Fibroblast of the conjunctiva (primary cell): ENCODE data around the gene PLPP3.
A peak's percentile ranks its signal among the peaks of the same experiment; 100 is the strongest.

Source experiments
- DNase-seq: peaks from one replicate; pipeline ENCODE4 v3.0.0-alpha.2; 2010; ENCODE audit warnings: low read depth

The PLPP3 gene

GRCh38 chr1:56576880-56577405 lies 2.4 kb downstream of the PLPP3 start:
- peak; percentile 41 for DNase-seq

- no peak for DNase-seq
These were observed 3.5 kb downstream of the PLPP3 start for GRCh38 chr1:56575865-56576264.

DNA sequence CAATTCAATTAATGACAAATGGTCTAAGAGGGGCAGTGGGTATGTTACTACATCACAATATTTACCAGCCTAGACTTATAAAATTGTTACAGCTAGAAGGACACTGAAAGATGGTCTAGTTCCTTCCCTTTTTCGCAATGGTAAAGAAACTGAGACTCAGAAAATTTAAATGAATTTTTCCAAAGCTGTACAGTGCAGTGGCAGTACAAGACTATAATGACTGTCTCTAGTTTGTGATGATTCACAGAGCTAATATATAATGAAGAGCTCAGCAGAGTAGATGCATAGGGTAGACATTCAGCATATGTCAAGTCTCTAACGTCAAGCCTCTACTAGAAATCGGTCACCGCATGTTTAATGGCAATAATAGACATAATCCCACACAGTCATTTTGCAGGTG lies 4.6 kb downstream of the PLPP3 start:
- DNase-seq = no peak

DNA sequence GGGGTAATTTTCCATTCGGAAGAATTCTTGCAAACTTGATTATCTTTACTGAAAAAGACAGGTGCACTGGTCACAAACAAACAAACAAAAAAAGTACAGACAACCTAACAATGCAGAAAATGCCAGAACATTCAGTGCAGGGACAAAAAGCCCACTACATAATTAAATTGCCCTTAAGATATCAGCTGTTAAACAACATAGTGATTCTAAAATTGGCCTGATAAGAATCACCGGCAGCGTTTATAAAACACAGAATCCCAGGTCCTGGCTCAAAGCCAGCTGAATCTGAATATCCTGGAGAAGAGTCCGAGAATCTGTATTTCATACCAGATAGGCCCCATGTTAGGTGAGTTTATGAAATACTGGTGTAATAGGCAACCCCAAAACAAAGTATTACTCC lies 6.1 kb downstream of the PLPP3 start:
- no peak for DNase-seq

- DNase-seq = no peak
These were observed 6.9 kb downstream of the PLPP3 start for GRCh38 chr1:56572334-56573050.

- no peak for DNase-seq
These were observed 7.9 kb downstream of the PLPP3 start for GRCh38 chr1:56571448-56571847.

DNA sequence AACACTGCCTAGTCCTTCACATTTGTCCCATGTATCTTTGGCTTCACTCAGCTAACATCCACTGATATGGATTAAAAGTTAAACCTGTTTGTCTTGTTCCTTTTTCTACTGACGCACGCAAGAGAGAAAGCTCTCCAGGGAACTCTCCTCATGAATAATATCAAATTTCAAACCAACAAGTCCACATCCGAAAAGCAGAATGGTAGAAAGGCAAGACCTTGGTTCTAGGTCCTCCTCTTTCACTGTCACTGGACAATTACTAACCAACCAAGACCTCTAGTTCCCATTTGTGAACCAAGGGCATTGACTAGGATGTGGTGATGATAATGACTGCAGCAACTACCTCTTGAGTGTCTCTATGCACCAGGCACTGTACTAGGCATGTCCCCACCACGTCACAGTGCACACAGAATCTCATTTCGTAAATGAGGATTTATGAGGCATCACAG lies 8.4 kb downstream of the PLPP3 start:
- no peak for DNase-seq

GRCh38 chr1:56569661-56570060 lies 9.7 kb downstream of the PLPP3 start:
- no peak for DNase-seq

DNA sequence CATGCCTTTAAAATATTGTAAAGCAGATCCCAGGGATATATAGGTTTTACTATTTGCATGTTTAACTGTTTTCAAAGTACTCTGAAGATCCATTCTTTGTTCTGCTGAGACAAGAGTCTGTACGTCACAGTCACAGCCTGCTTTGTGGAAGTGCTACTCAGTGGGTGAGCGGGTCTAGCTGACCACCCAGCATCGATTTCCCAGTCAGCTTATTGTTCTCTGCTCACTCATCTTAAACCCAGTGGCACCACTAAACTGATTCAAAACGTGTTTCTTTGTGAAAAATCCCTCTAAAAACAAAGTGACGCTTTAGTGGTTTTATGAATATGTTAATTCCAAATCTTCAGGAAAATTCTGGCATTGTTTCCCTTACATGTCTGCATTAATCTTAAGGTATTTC lies 12.4 kb downstream of the PLPP3 start:
- no peak for DNase-seq

GRCh38 chr1:56566061-56566744 lies 13.2 kb downstream of the PLPP3 start:
- DNase-seq = no peak

DNA sequence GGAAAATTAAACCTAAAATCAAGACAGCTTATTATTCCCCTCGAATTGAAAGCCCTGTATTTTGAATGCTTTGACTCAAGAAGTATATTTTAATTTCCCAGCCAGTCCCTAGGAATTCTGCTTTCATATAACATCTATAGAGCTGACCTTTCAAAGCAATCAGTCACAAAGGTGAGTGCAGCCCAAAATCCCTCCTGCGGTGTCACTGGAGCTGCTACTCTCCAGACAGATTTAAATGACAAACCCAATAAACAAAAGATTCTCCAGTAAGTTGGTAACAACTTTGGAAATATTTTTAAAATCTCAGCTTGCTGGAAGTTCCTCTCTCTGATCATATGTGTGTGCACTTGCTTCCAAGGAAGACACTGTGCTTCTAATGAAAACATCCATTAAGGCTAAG lies 14.7 kb downstream of the PLPP3 start:
- no peak for DNase-seq

- no peak for DNase-seq
These were observed 15.8 kb downstream of the PLPP3 start for GRCh38 chr1:56563568-56563967.

- DNase-seq = no peak
These were observed 16.4 kb downstream of the PLPP3 start for GRCh38 chr1:56562891-56563452.

GRCh38 chr1:56561227-56562019 lies 17.9 kb downstream of the PLPP3 start:
- no peak for DNase-seq

GRCh38 chr1:56557746-56558145 lies 21.6 kb downstream of the PLPP3 start:
- no peak for DNase-seq

DNA sequence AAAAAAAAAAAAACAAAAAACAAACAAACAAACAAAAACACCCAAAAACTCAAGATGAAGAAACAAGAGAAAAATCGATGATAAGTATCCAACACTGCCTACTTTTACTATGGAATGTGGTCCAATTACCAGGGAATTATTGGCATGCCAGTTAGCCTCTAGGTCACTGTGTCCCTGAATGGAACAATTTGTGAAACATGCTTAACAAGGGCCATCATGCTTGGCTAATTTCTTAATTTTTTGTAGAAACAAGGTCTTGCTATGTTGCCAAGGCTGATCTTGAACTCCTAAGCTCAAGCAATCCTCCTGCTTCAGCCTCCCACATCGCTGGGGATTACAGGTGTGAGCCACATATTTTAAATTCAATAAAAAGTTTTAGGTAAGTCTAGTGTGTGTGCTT lies 23.9 kb downstream of the PLPP3 start:
- DNase-seq = no peak

GRCh38 chr1:56553046-56553445 lies 26.3 kb downstream of the PLPP3 start:
- DNase-seq = no peak

DNA sequence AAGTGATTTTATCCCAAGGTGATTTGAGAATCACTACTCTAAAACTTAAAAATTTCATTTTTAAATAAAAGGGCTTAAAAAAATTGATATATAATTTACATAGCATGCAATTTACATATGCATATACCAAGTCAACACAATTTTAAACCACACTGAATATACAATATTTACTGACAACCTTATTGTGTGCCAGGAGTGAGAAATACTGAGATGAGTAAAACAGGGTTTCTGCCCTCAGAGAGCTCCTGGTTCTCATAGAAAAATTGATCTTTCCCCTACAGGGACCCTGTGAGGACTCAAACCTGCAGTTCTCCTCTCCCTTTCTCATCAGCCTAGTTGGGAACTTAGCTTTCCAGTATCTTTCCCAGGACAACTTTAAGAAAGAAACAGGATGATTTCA lies 27.0 kb downstream of the PLPP3 start:
- no peak for DNase-seq

DNA sequence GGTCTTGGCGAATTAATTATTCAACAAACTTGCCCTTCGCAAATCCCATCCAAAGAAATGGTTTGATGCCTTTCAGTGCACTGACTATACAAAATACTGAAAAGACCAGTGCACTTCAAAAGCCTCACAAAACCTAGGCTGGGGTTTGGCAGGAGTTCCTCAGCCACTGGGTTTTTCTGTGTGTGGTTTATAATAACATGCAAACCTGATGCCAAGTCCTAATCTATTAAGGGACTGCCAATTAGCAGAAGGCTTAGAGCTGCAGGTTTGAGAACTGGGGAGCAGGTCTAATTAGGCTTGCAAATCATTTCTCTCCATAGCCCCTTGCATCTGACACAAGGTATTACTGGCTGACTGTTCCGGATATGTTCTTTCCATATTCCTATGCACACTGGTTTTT lies 27.7 kb downstream of the PLPP3 start:
- no peak for DNase-seq

DNA sequence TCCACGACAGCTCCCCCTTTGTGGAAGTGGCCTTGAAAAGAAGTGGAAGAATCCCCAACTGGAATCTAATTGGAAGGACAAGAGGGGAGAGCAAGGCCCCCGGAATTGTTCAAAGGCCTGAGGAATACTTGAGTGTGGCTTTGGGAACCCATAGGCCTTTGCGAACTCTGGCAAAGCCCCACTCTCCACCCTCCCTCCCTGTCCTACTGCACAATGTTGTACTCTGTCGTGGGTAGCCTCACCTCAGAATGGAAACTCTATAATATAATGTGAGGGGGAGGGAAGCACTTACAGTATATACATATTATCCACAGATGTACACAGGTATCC lies 28.5 kb downstream of the PLPP3 start:
- DNase-seq = no peak

DNA sequence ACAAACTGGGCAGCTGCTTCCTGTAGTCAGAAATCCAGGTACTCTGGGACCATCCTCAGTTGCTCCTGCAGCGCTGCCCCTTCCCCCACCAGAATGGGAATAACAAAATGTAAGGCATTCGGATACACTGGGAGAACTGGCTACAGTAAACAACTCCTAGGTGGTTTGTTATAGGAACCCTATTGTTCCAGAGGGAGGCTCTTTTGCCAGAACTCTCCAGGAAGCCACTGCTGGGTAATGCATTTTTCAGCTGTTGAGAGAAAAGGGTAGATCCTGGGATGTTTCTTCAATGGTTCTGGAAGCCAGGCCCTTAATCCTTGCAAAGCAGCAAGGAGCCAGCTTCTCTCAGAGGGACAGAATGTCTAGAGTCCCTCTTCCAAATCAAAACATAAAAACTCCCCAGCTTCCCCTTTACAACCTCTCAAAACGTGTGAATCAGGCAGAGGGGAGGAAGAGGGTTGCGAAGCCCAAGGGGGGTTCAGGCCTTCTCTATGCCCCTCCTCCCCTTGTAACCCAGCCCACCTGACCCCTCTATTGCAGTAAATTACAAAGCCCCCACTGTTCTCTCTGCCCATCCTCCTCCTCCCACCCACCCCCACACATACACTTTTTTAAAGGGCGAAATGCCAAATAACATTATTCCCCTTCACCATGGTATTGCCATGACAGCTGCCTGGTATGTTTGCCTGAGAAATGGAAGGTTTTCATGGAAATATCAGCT lies 29.1 kb downstream of the PLPP3 start:
- DNase-seq = no peak

GRCh38 chr1:56548571-56548970 lies 30.8 kb downstream of the PLPP3 start:
- no peak for DNase-seq
